SK-N-SH (cell line): ENCODE measurements around the gene HIF1AN. TPM values are rescaled to one million over a fixed set of nuclear protein-coding genes. Genes with fewer than 3 reads are reported as not detected.

Experiments used
- CTCF ChIA-PET: fragments of 300-600, 350-600 bp; formaldehyde crosslinking; extraction: SDS; loops from one replicate; lab custom pipeline; 2021; lab: Yijun Ruan, JAX
- POLR2A ChIA-PET: fragments of 350-600 bp; sonication (Branson Sonifier 250); formaldehyde crosslinking; extraction: SDS; loops from one replicate; lab custom pipeline; 2020; ENCODE audit warnings: antibody characterized with exemption, inconsistent platforms; lab: Yijun Ruan, JAX
- DNase-seq: peaks from one replicate; pipeline ENCODE4 v3.0.0; 2012
- H2AFZ ChIP-seq: fragments of 200-600 bp; sonication (generic); 2 replicates; pipeline ENCODE4 v1.8.1; 2016; ENCODE audit warnings: antibody characterized with exemption, mild to moderate bottlenecking, low read depth
- H3F3A ChIP-seq: fragments of 200-600 bp; sonication (generic); replicated peaks from 2 replicates; pipeline ENCODE3; 2016; ENCODE audit warnings: antibody characterized with exemption, mild to moderate bottlenecking; ENCODE audit not compliant: insufficient read depth
- H3K27ac ChIP-seq, 2 experiments: fragments of 200-500 bp in 1 of 2; fragments of 200-600 bp in 1 of 2; sonication (Bioruptor generic) in 1 of 2; sonication (generic), shearing (Covaris generic) in 1 of 2; 2 replicates each; pipeline versions ENCODE4 v1.5.1 to v1.6.1; 2014 to 2016; ENCODE audit warnings: low read depth in 2 of 2, inconsistent platforms in 1 of 2, low read length in 1 of 2, mild to moderate bottlenecking in 1 of 2, mixed read lengths in 1 of 2
- H3K27me3 ChIP-seq: fragments of 200-600 bp; sonication (generic), shearing (Covaris generic); 2 replicates; pipeline ENCODE4 v1.6.1; 2016; ENCODE audit warnings: mixed run types; ENCODE audit not compliant: insufficient read depth
- H3K36me3 ChIP-seq, 2 experiments: fragments of 200-500 bp in 1 of 2; fragments of 200-600 bp in 1 of 2; sonication (Bioruptor generic) in 1 of 2; sonication (generic) in 1 of 2; replicated peaks in 1 of 2; 2 replicates each; pipeline versions ENCODE3 to v1.5.1; 2014 to 2016; ENCODE audit warnings: low read length in 1 of 2, mild to moderate bottlenecking in 1 of 2; ENCODE audit not compliant: insufficient read depth in 2 of 2, control insufficient read depth in 1 of 2
- H3K4me1 ChIP-seq, 2 experiments: fragments of 200-500 bp in 1 of 2; fragments of 200-600 bp in 1 of 2; sonication (Bioruptor generic) in 1 of 2; sonication (generic), shearing (Covaris generic) in 1 of 2; 2 replicates each; pipeline versions ENCODE4 v1.5.1 to v1.6.1; 2014 to 2016; ENCODE audit warnings: low read depth in 1 of 2, low read length in 1 of 2, mixed run types in 1 of 2; ENCODE audit not compliant: insufficient read depth in 2 of 2, control insufficient read depth in 1 of 2
- H3K4me2 ChIP-seq: fragments of 200-600 bp; sonication (generic), shearing (Covaris generic); 2 replicates; pipeline ENCODE4 v1.6.1; 2017; ENCODE audit warnings: mixed run types
- H3K4me3 ChIP-seq, 2 experiments: fragments of 200-500 bp in 1 of 2; fragments of 200-600 bp in 1 of 2; sonication (Bioruptor generic) in 1 of 2; sonication (generic), shearing (Covaris generic) in 1 of 2; 2 replicates each; pipeline versions ENCODE4 v1.5.1 to v1.8.1; 2014 to 2016; ENCODE audit warnings: low read depth in 2 of 2, inconsistent platforms in 1 of 2, low read length in 1 of 2, mild to moderate bottlenecking in 1 of 2, mixed read lengths in 1 of 2, moderate library complexity in 1 of 2
- H3K79me2 ChIP-seq: fragments of 200-600 bp; sonication (generic); 2 replicates; pipeline ENCODE4 v1.8.1; 2017; ENCODE audit warnings: mild to moderate bottlenecking; ENCODE audit not compliant: insufficient read depth
- H3K9ac ChIP-seq: fragments of 200-600 bp; sonication (generic); 2 replicates; pipeline ENCODE4 v1.6.1; 2017; ENCODE audit warnings: mixed run types
- H3K9me2 ChIP-seq: fragments of 200-600 bp; sonication (generic); 2 replicates; pipeline ENCODE4 v1.6.1; 2017; ENCODE audit warnings: mixed run types
- H3K9me3 ChIP-seq: fragments of 200-600 bp; sonication (generic); 2 replicates; pipeline ENCODE4 v1.6.1; 2017; ENCODE audit warnings: mixed run types, mild to moderate bottlenecking, moderate library complexity
- H4K20me1 ChIP-seq: fragments of 200-600 bp; sonication (generic); 2 replicates; pipeline ENCODE4 v1.6.1; 2017; ENCODE audit warnings: mild to moderate bottlenecking, mixed run types; ENCODE audit not compliant: insufficient read depth
- ELF1 ChIP-seq: IDR thresholded peaks from 2 replicates; pipeline ENCODE4 v1.4.0; 2012
- FOSL2 ChIP-seq: IDR thresholded peaks from 2 replicates; pipeline ENCODE4 v1.4.0; 2012; ENCODE audit warnings: low read depth, mild to moderate bottlenecking, moderate library complexity, borderline replicate concordance
- FOXJ3 ChIP-seq: sonication (generic); formaldehyde crosslinking; IDR thresholded peaks from 2 replicates; pipeline ENCODE4 v1.5.1; 2020; ENCODE audit warnings: mild to moderate bottlenecking, missing genetic modification reagents
- FOXM1 ChIP-seq: IDR thresholded peaks from 2 replicates; pipeline ENCODE4 v1.4.0; 2012; ENCODE audit warnings: low read depth, mild to moderate bottlenecking
- JUND ChIP-seq: IDR thresholded peaks from 2 replicates; pipeline ENCODE4 v1.4.0; 2012
- MEF2A ChIP-seq: IDR thresholded peaks from 2 replicates; pipeline ENCODE4 v1.4.0; 2012; ENCODE audit warnings: low read depth, borderline replicate concordance
- MXI1 ChIP-seq: IDR thresholded peaks from 2 replicates; pipeline ENCODE4 v1.6.1; 2012; ENCODE audit warnings: mild to moderate bottlenecking, low read depth, low read length, improper control_type of control experiment
- NRF1 ChIP-seq: IDR thresholded peaks from 2 replicates; pipeline ENCODE4 v1.6.1; 2012; ENCODE audit warnings: low read depth, mild to moderate bottlenecking, low read length
- RCOR1 ChIP-seq: fragments of 150-350 bp; IDR thresholded peaks from 2 replicates; pipeline ENCODE4 v1.6.1; 2017; ENCODE audit warnings: antibody characterized with exemption, low read length
- RFX5 ChIP-seq: IDR thresholded peaks from 2 replicates; pipeline ENCODE4 v1.6.1; 2012; ENCODE audit warnings: mild to moderate bottlenecking, improper control_type of control experiment, low read length
- SIN3A ChIP-seq: IDR thresholded peaks from 2 replicates; pipeline ENCODE4 v1.6.1; 2012; ENCODE audit warnings: low read depth, mild to moderate bottlenecking, low read length, moderate library complexity, borderline replicate concordance
- TCF12 ChIP-seq: IDR thresholded peaks from 2 replicates; pipeline ENCODE4 v1.4.0; 2012
- YY1 ChIP-seq: IDR thresholded peaks from 2 replicates; pipeline ENCODE4 v1.4.0; 2012; ENCODE audit warnings: low read depth, mild to moderate bottlenecking
- WGBS: methylation state at CpG from one replicate; pipeline ENCODE4 v1.1.6; 2017; ENCODE audit warnings: low lambda C conversion rate; 5-methylcytosine and 5-hydroxymethylcytosine counted together
- polyA plus RNA-seq, 3 experiments: library from polyadenylated mRNA; depleted of rRNA; stranded (reverse); fragments of >200 nt; gene quantifications; 2 replicates each; pipeline ENCODE4 v1.2.3, GENCODE V29; 2012
- TF ChIP-seq, protein P1 (sequence below): fragments of 150-350 bp; IDR thresholded peaks from 2 replicates; pipeline ENCODE4 v1.6.1; 2017; ENCODE audit warnings: antibody characterized with exemption, low read length, low read depth, borderline replicate concordance
- TF ChIP-seq, protein P2 (sequence below): IDR thresholded peaks from 2 replicates; pipeline ENCODE4 v1.4.0; 2012; ENCODE audit warnings: low read depth, borderline replicate concordance
- TF ChIP-seq, protein P3 (sequence below): IDR thresholded peaks from 2 replicates; pipeline ENCODE4 v1.4.0; 2012; ENCODE audit warnings: low read depth

HIF1AN gene
- polyA plus RNA-seq, 1 of the 3 experiments (the other 2 are of a cell fraction), result 8.1 TPM

DNA sequence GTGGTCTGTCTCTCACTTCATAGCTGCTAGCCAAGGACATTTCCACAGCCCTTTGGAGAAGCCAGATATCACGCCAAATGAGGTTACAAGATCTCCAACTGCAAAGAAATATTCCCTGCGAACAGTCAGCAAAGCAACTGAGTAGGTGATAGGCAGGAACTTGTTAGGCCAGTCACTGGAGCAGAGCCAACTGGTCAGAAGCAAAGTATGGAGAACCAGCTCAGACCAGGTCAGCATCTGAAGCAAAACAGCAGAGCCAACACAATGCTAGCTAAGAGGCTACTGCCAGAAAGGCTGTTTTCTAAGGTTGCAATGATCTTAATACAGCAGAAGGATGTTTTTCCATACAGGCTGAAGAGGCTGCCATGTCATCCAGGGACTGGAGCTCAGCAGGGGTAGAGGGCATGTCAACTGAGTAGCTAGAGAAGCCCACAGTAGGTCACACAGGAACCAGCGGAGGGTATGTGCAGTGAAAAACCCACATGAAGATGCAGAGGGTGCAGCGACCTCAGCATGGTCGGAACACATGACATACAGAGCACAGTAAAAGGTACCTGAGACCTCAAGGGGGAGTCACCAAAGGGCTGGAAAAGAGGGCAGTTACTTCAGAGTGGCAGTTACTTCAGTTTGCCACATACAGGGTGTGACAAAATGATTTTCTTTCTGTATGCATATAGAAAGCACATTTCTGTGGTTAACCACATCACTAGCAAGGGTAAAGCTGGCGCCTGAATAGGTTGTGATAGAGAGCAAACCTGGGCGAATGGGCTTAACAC lies 25.0 kb upstream of the HIF1AN start:
- Histone ChIP-seq H3F3A (no peaks in the 10 kb centered on the region), H3K27me3 (no peaks in the 10 kb centered on the region), H4K20me1 (no peaks in the 10 kb centered on the region), H3K9me3 (no peaks in the 10 kb centered on the region), H3K36me3 (peaks cover 0 to 2% of the 10 kb centered on the region in 2 experiments), H3K4me2 (no peak overlapping the region), H3K9me2 (no peaks in the 10 kb centered on the region), H3K4me3 (no peak overlapping the region), H2AFZ (no peak overlapping the region), H3K9ac (no peak overlapping the region), H3K79me2 (no peaks in the 10 kb centered on the region), H3K4me1 (peaks cover 0 to 13% of the 10 kb centered on the region in 2 experiments; a peak in 1 of 4 replicates), H3K27ac (no peak overlapping the region)
- DNase-seq, result no peak
- POLR2A ChIA-PET, result no interaction called here
- CTCF ChIA-PET, result interaction anchor here (0.6 to 14.3 kb wide), 15 partner anchors 8 to 368 kb away, joined by 3 to 150 read pairs (median 7); partner anchors contain the start of gene SEC31B
- TF ChIP-seq RFX5 (no peak), FOXJ3 (no peak), FOSL2 (no peak), YY1 (no peak), JUND (no peak), MEF2A (no peak), TCF12 (no peak), MXI1 (no peak), NRF1 (no peak), SIN3A (no peak)
- TF ChIP-seq, protein P1, sequence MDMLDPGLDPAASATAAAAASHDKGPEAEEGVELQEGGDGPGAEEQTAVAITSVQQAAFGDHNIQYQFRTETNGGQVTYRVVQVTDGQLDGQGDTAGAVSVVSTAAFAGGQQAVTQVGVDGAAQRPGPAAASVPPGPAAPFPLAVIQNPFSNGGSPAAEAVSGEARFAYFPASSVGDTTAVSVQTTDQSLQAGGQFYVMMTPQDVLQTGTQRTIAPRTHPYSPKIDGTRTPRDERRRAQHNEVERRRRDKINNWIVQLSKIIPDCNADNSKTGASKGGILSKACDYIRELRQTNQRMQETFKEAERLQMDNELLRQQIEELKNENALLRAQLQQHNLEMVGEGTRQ, result no peak
- TF ChIP-seq, protein P2, sequence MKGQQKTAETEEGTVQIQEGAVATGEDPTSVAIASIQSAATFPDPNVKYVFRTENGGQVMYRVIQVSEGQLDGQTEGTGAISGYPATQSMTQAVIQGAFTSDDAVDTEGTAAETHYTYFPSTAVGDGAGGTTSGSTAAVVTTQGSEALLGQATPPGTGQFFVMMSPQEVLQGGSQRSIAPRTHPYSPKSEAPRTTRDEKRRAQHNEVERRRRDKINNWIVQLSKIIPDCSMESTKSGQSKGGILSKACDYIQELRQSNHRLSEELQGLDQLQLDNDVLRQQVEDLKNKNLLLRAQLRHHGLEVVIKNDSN, result no peak
- WGBS, result 79% methylated on average over 6 of the region's 7 CpGs

DNA sequence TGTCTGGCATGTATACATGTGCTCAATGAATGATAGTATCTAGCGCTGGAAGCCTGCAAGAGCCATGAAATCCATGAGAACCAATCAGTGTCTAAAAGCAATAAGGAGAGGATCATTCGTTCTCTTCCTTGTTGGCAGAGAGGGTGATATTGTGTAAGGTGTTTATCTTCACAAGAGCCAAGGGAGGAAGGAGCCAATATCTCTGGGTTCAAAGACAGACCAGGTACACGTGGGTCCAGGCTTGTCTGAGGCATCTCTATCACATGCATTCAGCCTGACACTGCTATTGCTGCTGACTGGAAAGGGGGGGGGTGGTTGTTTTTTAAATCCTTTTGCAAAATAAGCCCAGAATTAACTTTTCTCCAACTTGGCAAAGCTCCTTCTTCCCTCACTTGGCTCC lies 20.1 kb upstream of the HIF1AN start:
- TF ChIP-seq FOXM1, result no peak
- no peak for TF ChIP-seq TCF12
- TF ChIP-seq, protein P2, result no peak
- no peak for TF ChIP-seq RFX5
- no peak for TF ChIP-seq RCOR1
- TF ChIP-seq, protein P3, sequence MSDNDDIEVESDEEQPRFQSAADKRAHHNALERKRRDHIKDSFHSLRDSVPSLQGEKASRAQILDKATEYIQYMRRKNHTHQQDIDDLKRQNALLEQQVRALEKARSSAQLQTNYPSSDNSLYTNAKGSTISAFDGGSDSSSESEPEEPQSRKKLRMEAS, result no peak
- no peak for TF ChIP-seq ELF1
- no peaks in the 10 kb centered on the region for H3K27me3 ChIP-seq
- ChIA-PET CTCF (interaction anchor here (1.1 to 10.9 kb wide), 5 partner anchors 19 to 178 kb away, joined by 3 to 150 read pairs (median 66); no protein-coding TSS in a partner anchor), POLR2A (no interaction called here)
- no peak overlapping the region for H3K27ac ChIP-seq
- no peak overlapping the region for H2AFZ ChIP-seq
- H3K4me2 ChIP-seq, result no peak overlapping the region
- H3K36me3 ChIP-seq, result no peaks in the 10 kb centered on the region
- H4K20me1 ChIP-seq, result no peaks in the 10 kb centered on the region
- no peak for DNase-seq
- H3F3A ChIP-seq, result peaks cover 3% of the 10 kb centered on the region
- no peaks in the 10 kb centered on the region for H3K79me2 ChIP-seq
- no peaks in the 10 kb centered on the region for H3K9me3 ChIP-seq
- no peak overlapping the region for H3K4me3 ChIP-seq
- H3K9me2 ChIP-seq, result no peaks in the 10 kb centered on the region
- H3K9ac ChIP-seq, result no peak overlapping the region
- WGBS, result 91% methylated on average over 3 of the region's 3 CpGs
- peaks cover 0 to 5% of the 10 kb centered on the region in 2 experiments; a peak in 1 of 4 replicates for H3K4me1 ChIP-seq
